ENCODE results near the gene DDX10. TPM values are rescaled to one million over a fixed set of nuclear protein-coding genes. Genes with fewer than 3 reads are reported as not detected.

DDX10 gene
- total RNA-seq, 1 experiment from 2014 or later, result 78.3 TPM

DNA sequence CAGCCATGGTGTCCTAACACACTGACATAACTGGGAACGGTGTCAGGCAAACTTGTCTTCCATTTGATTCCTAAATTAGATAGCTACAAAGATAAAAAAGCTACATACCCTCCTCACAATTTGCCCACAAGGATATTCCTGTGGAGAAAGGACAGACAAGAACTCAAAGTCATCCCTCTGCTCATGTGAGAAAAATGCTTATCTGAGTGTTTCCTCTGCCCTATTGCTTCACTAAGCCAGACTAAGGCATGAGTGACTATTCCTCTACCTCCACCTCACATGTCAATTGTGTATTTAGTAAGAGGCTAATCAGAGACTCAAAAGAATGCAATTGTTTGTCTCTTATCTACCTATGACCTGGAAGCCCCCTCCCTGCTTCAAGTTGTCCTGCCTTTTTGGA lies 247.7 kb downstream of the DDX10 start:
- Mint-ChIP-seq H3K9me3 (ENCODE audit: unreplicated experiment) (no peaks in the 10 kb centered on the region), H3K27me3 (ENCODE audit: insufficient read depth, unreplicated experiment) (no peaks in the 10 kb centered on the region), H3K4me3 (ENCODE audit: unreplicated experiment) (peak overlapping the region; percentile 12), H3K4me1 (ENCODE audit: low read depth, unreplicated experiment) (peaks cover 23% of the 10 kb centered on the region), H3K36me3 (ENCODE audit: insufficient read depth, unreplicated experiment) (peaks cover 2% of the 10 kb centered on the region), H3K27ac (ENCODE audit: unreplicated experiment) (peak overlapping the region; percentile 70)
- ChIA-PET CTCF (interaction anchor here (0.6 kb wide), 1 partner anchor 1522 kb away, joined by 6 read pairs; no protein-coding TSS in a partner anchor), POLR2A (no interaction called here)
- H3K4me3 ChIP-seq (ENCODE audit: low read depth, low read length), result no peak overlapping the region
- H3K27me3 ChIP-seq (replicated peaks; ENCODE audit: control insufficient read depth, insufficient read depth, low read length), result no peaks in the 10 kb centered on the region
- peak; percentile 35 to 68 for DNase-seq
- no peaks in the 10 kb centered on the region for H3K36me3 ChIP-seq (ENCODE audit: control insufficient read depth, insufficient read depth, low read length)
- peaks cover 23% of the 10 kb centered on the region for H3K4me1 ChIP-seq
- intact Hi-C loops (cut with micrococcal nuclease; ENCODE audit: unreplicated experiment), result loop anchor here (1.0 to 2.0 kb wide), 2 partner anchors 10 to 214 kb away; no protein-coding TSS in a partner anchor
- H3K9me3 ChIP-seq, result no peaks in the 10 kb centered on the region
- TF ChIP-seq, protein P1, sequence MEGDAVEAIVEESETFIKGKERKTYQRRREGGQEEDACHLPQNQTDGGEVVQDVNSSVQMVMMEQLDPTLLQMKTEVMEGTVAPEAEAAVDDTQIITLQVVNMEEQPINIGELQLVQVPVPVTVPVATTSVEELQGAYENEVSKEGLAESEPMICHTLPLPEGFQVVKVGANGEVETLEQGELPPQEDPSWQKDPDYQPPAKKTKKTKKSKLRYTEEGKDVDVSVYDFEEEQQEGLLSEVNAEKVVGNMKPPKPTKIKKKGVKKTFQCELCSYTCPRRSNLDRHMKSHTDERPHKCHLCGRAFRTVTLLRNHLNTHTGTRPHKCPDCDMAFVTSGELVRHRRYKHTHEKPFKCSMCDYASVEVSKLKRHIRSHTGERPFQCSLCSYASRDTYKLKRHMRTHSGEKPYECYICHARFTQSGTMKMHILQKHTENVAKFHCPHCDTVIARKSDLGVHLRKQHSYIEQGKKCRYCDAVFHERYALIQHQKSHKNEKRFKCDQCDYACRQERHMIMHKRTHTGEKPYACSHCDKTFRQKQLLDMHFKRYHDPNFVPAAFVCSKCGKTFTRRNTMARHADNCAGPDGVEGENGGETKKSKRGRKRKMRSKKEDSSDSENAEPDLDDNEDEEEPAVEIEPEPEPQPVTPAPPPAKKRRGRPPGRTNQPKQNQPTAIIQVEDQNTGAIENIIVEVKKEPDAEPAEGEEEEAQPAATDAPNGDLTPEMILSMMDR (IDR thresholded peaks at IDR 0.05; ENCODE audit: insufficient read depth in 1 of 2, low read depth in 1 of 2, low read length in 1 of 2, severe bottlenecking in 1 of 2, unreplicated experiment in 1 of 2), result no peak
- BruUV-seq (replicated peaks), result no TSS peak

DNA sequence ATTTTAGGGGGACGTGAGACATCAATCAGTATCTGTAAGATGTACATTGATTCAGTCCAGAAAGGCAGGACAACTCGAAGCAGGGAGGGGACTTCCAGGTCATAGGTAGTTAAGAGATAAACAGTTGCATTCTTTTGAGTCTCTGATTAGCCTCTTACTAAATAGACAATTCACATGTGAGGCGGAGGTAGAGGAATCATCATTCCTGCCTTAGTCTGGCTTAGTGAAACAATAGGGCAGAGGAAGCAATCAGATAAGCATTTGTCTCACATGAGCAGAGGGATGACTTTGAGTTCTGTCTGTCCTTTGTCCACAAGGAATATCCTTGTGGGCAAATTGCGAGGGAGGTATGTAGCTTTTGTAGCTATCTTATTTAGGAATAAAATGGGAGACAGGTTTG lies 248.3 kb downstream of the DDX10 start:
- peaks cover 5% of the 10 kb centered on the region for H3K36me3 Mint-ChIP-seq (ENCODE audit: insufficient read depth, unreplicated experiment)
- peak; percentile 50 to 59 for DNase-seq
- H3K4me1 Mint-ChIP-seq (ENCODE audit: low read depth, unreplicated experiment), result peaks cover 23% of the 10 kb centered on the region
- H3K27me3 Mint-ChIP-seq (ENCODE audit: insufficient read depth, unreplicated experiment), result no peaks in the 10 kb centered on the region
- Histone ChIP-seq H3K36me3 (ENCODE audit: control insufficient read depth, insufficient read depth, low read length) (no peaks in the 10 kb centered on the region), H3K4me1 (peaks cover 23% of the 10 kb centered on the region), H3K4me3 (ENCODE audit: low read depth, low read length) (no peak overlapping the region), H3K27me3 (replicated peaks; ENCODE audit: control insufficient read depth, insufficient read depth, low read length) (no peaks in the 10 kb centered on the region), H3K9me3 (no peaks in the 10 kb centered on the region)
- intact Hi-C loops (cut with micrococcal nuclease; ENCODE audit: unreplicated experiment), result loop anchor here (1.0 to 2.0 kb wide), 2 partner anchors 62 to 214 kb away; no protein-coding TSS in a partner anchor
- H3K4me3 Mint-ChIP-seq (ENCODE audit: unreplicated experiment), result peak overlapping the region; percentile 12
- CTCF ChIA-PET, result interaction anchor here (0.7 kb wide), 1 partner anchor 11 kb away, joined by 3 read pairs; no protein-coding TSS in a partner anchor
- no TSS peak for BruUV-seq (replicated peaks)
- H3K27ac Mint-ChIP-seq (ENCODE audit: unreplicated experiment), result peak overlapping the region; percentile 70
- H3K9me3 Mint-ChIP-seq (ENCODE audit: unreplicated experiment), result no peaks in the 10 kb centered on the region
- POLR2A ChIA-PET, result interaction anchor here (0.5 kb wide), 1 partner anchor 1181 kb away, joined by 3 read pairs; no protein-coding TSS in a partner anchor
- TF ChIP-seq, protein P1 (IDR thresholded peaks at IDR 0.05; ENCODE audit: insufficient read depth in 1 of 2, low read depth in 1 of 2, low read length in 1 of 2, severe bottlenecking in 1 of 2, unreplicated experiment in 1 of 2), result no peak

DNA sequence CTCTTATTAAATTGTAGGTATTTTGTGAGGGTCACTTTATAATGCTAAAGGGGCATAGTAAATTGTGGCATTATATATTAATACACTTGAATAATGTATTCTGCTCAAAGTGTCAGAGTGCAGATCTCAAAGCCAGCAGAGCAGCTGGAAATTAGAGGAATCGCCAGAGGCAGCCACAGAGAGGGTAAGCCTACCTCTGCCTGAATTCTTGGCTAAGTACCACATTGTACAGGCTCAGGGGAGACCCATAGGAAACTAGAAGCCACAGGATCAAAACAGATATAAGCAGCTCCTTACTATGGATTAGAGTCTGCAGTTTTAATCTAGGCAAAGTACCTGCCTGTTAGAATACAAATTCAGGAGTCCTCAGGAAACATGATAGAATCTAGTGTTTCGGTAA lies 249.3 kb downstream of the DDX10 start:
- H3K36me3 Mint-ChIP-seq (ENCODE audit: insufficient read depth, unreplicated experiment), result peaks cover 5% of the 10 kb centered on the region
- Histone ChIP-seq H3K4me3 (ENCODE audit: low read depth, low read length) (no peak overlapping the region), H3K36me3 (ENCODE audit: control insufficient read depth, insufficient read depth, low read length) (no peaks in the 10 kb centered on the region), H3K4me1 (peaks cover 23% of the 10 kb centered on the region), H3K27me3 (replicated peaks; ENCODE audit: control insufficient read depth, insufficient read depth, low read length) (no peaks in the 10 kb centered on the region), H3K9me3 (no peaks in the 10 kb centered on the region)
- no peak overlapping the region for H3K27ac Mint-ChIP-seq (ENCODE audit: unreplicated experiment)
- DNase-seq, result no peak
- no TSS peak for BruUV-seq (replicated peaks)
- ChIA-PET CTCF (interaction anchor here (0.7 kb wide), 1 partner anchor 248 kb away, joined by 3 read pairs; no protein-coding TSS in a partner anchor), POLR2A (no interaction called here)
- no peaks in the 10 kb centered on the region for H3K27me3 Mint-ChIP-seq (ENCODE audit: insufficient read depth, unreplicated experiment)
- peaks cover 23% of the 10 kb centered on the region for H3K4me1 Mint-ChIP-seq (ENCODE audit: low read depth, unreplicated experiment)
- TF ChIP-seq, protein P1 (IDR thresholded peaks at IDR 0.05; ENCODE audit: insufficient read depth in 1 of 2, low read depth in 1 of 2, low read length in 1 of 2, severe bottlenecking in 1 of 2, unreplicated experiment in 1 of 2), result no peak
- H3K9me3 Mint-ChIP-seq (ENCODE audit: unreplicated experiment), result no peaks in the 10 kb centered on the region
- H3K4me3 Mint-ChIP-seq (ENCODE audit: unreplicated experiment), result no peak overlapping the region
- intact Hi-C loops (cut with micrococcal nuclease; ENCODE audit: unreplicated experiment), result no loop called here

Data from Caco-2 (cell line).